ENCODE measurements around the gene RTN4RL1. TPM values are rescaled to one million over a fixed set of nuclear protein-coding genes. Genes with fewer than 3 reads are reported as not detected.

RTN4RL1 gene
- total and polyA plus RNA-seq, 7 donors = under 0.01 to 0.71 (median 0.48) TPM; not detected in 1

- 74 to 85% methylated on average over 6 of the region's 6 CpGs for WGBS, 2 donors
- no peak overlapping the region for H3K4me3 ChIP-seq
- TF ChIP-seq CTCF (IDR thresholded peaks at IDR 0.05) (no peak), EP300 (IDR thresholded peaks at IDR 0.05) (no peak), POLR2AphosphoS5 (IDR thresholded peaks at IDR 0.05) (no peak), POLR2A (IDR thresholded peaks at IDR 0.05) (no peak)
- intact Hi-C loops (cut with DNase I) = no loop called here
- no peaks in the 10 kb centered on the region for H3K9me3 ChIP-seq
- DNase-seq = no peak
- H3K27me3 ChIP-seq = no peaks in the 10 kb centered on the region
- no peaks in the 10 kb centered on the region for H3K36me3 ChIP-seq
- H3K4me1 ChIP-seq = peaks cover 0 to 11% (median 4%) of the 10 kb centered on the region in 4 donors
- no peak overlapping the region for H3K27ac ChIP-seq
These were observed 68.1 kb downstream of the RTN4RL1 start for GRCh38 chr17:1957037-1957436.

- H3K4me3 ChIP-seq = no peak overlapping the region
- no peaks in the 10 kb centered on the region for H3K36me3 ChIP-seq
- TF ChIP-seq CTCF (IDR thresholded peaks at IDR 0.05) = no peak
- no peak for TF ChIP-seq POLR2A (IDR thresholded peaks at IDR 0.05)
- TF ChIP-seq POLR2AphosphoS5 (IDR thresholded peaks at IDR 0.05) = no peak
- TF ChIP-seq EP300 (IDR thresholded peaks at IDR 0.05) = no peak
- no peak overlapping the region for H3K27ac ChIP-seq
- DNase-seq = no peak
- peaks cover 0 to 11% (median 4%) of the 10 kb centered on the region in 4 donors for H3K4me1 ChIP-seq
- intact Hi-C loops (cut with DNase I) = no loop called here
- H3K27me3 ChIP-seq = no peaks in the 10 kb centered on the region
- 52 to 77% methylated on average over 13 of the region's 13 CpGs for WGBS, 2 donors
- H3K9me3 ChIP-seq = no peaks in the 10 kb centered on the region
These were observed 69.0 kb downstream of the RTN4RL1 start for GRCh38 chr17:1956134-1956533.

- Histone ChIP-seq H3K4me1 (no peaks in the 10 kb centered on the region), H3K4me3 (no peak overlapping the region), H3K27ac (no peak overlapping the region), H3K9me3 (no peaks in the 10 kb centered on the region), H3K27me3 (peaks cover 0 to 4% (median 0%) of the 10 kb centered on the region in 3 donors), H3K36me3 (no peaks in the 10 kb centered on the region)
- DNase-seq = no peak
- 68 to 77% methylated on average over 5 of the region's 5 CpGs for WGBS, 2 donors
- intact Hi-C loops (cut with DNase I) = no loop called here
- TF ChIP-seq EP300 (IDR thresholded peaks at IDR 0.05) (no peak), POLR2A (IDR thresholded peaks at IDR 0.05) (no peak), CTCF (IDR thresholded peaks at IDR 0.05) (no peak), POLR2AphosphoS5 (IDR thresholded peaks at IDR 0.05) (no peak)
These were observed 71.3 kb downstream of the RTN4RL1 start for GRCh38 chr17:1953831-1954230.

GRCh38 chr17:1951920-1952319 lies 73.2 kb downstream of the RTN4RL1 start:
- intact Hi-C loops (cut with DNase I) = no loop called here
- TF ChIP-seq EP300 (IDR thresholded peaks at IDR 0.05) = no peak
- H3K4me1 ChIP-seq = no peaks in the 10 kb centered on the region

GRCh38 chr17:1949754-1950153 lies 75.4 kb downstream of the RTN4RL1 start:
- TF ChIP-seq POLR2A (IDR thresholded peaks at IDR 0.05) = no peak
- TF ChIP-seq CTCF (IDR thresholded peaks at IDR 0.05) = no peak
- no peak for TF ChIP-seq EP300 (IDR thresholded peaks at IDR 0.05)
- TF ChIP-seq POLR2AphosphoS5 (IDR thresholded peaks at IDR 0.05) = no peak
- Histone ChIP-seq H3K27ac (no peak overlapping the region), H3K27me3 (peaks cover 0 to 15% (median 0%) of the 10 kb centered on the region in 3 donors), H3K4me1 (no peaks in the 10 kb centered on the region), H3K9me3 (no peaks in the 10 kb centered on the region), H3K4me3 (no peak overlapping the region), H3K36me3 (no peaks in the 10 kb centered on the region)
- intact Hi-C loops (cut with DNase I) = no loop called here
- 92 to 95% methylated on average over 5 of the region's 5 CpGs for WGBS, 2 donors
- no peak for DNase-seq

More at GRCh38 chr17:1951920-1952319, 73.2 kb downstream of the RTN4RL1 start:
- peaks cover 0 to 14% (median 0%) of the 10 kb centered on the region in 3 donors for H3K27me3 ChIP-seq
- H3K36me3 ChIP-seq = no peaks in the 10 kb centered on the region
- no peak overlapping the region for H3K27ac ChIP-seq
- 60 to 70% methylated on average over 12 of the region's 12 CpGs for WGBS, 2 donors
- no peak overlapping the region for H3K4me3 ChIP-seq
- no peaks in the 10 kb centered on the region for H3K9me3 ChIP-seq
- no peak for DNase-seq
